Measurements from ENCODE around the gene SLC45A2.

- TF ChIP-seq CTCF (conservative IDR thresholded peaks at IDR 0.05; ENCODE audit: low read length) (no peak), EZH2phosphoT487 (IDR thresholded peaks at IDR 0.05; ENCODE audit: borderline replicate concordance, low read depth, low read length) (no peak)
Measured at GRCh38 chr5:33933723-33934169, 50.7 kb downstream of the SLC45A2 start.
